ENCODE data around the gene COL3A1. TPM values are rescaled to one million over a fixed set of nuclear protein-coding genes. Genes with fewer than 3 reads are reported as not detected.

Gene COL3A1
- total and polyA plus RNA-seq, 2 of the 8 experiments (the other 6 are each of a cell fraction or from before 2014, with no cell fraction given), result 0.07 to 0.11 TPM

GRCh38 chr2:189013671-189014448, 39.7 kb downstream of the COL3A1 start:
- H3K9me3 ChIP-seq (ENCODE audit: insufficient read depth in 2 of 2, low read depth in 1 of 2, low read length in 1 of 2), result no peaks in the 10 kb centered on the region
- H4K20me1 ChIP-seq (replicated peaks in 1 of 2; ENCODE audit: control insufficient read depth in 1 of 2, insufficient read depth in 2 of 2, low read length in 2 of 2), result no peaks in the 10 kb centered on the region
- 87% methylated on average over 2 of the region's 2 CpGs; no CpG with 5 or more reads in 1 of the 2 experiments for WGBS, 2 experiments (ENCODE audit: extremely low coverage in 1 of 2, insufficient coverage in 1 of 2, insufficient read length in 1 of 2, insufficient replicate concordance in 2 of 2, low coverage in 1 of 2, low lambda C conversion rate in 2 of 2, missing lambda C conversion rate in 1 of 2)
- no peak overlapping the region for H4K5ac ChIP-seq (ENCODE audit: insufficient read length, low read depth, low read length)
- H3K14ac ChIP-seq (ENCODE audit: insufficient read length), result no peak overlapping the region
- H3K27ac ChIP-seq (ENCODE audit: low read depth, low read length), result no peak overlapping the region
- H3K4me2 ChIP-seq (ENCODE audit: insufficient read depth in 1 of 2, low read depth in 2 of 2, low read length in 2 of 2), result no peak overlapping the region
- H3K18ac ChIP-seq (ENCODE audit: extremely low read depth, low read length), result no peak overlapping the region
- H4K8ac ChIP-seq (ENCODE audit: extremely low read depth, insufficient read depth, low read length), result no peak overlapping the region
- H3K36me3 ChIP-seq (ENCODE audit: control insufficient read depth in 2 of 4, insufficient read depth in 4 of 4, low read length in 3 of 4), result no peaks in the 10 kb centered on the region
- H3K9ac ChIP-seq (replicated peaks in 1 of 4; ENCODE audit: extremely low read depth in 1 of 4, low read depth in 3 of 4, low read length in 3 of 4), result no peak overlapping the region
- no peak overlapping the region for H2BK12ac ChIP-seq (ENCODE audit: low read depth, low read length)
- CTCF ChIA-PET (ENCODE audit: partially characterized antibody), result interaction anchor here (0.6 to 1.6 kb wide), 5 partner anchors 8 to 30 kb away, joined by 3 to 6 read pairs (median 4); no protein-coding TSS in a partner anchor
- H2BK120ac ChIP-seq (replicated peaks; ENCODE audit: low read depth, low read length), result no peak overlapping the region
- H2BK20ac ChIP-seq (ENCODE audit: low read length), result no peak overlapping the region
- DNase-seq (ENCODE audit: low read depth in 1 of 2, low spot score in 2 of 2) (no peak), FAIRE-seq (no peak)
- H3K23me2 ChIP-seq (ENCODE audit: low read depth, low read length), result no peaks in the 10 kb centered on the region
- no peak overlapping the region; the same call in 1 of the 2 replicates for H2AFZ ChIP-seq (ENCODE audit: low read length)
- no peaks in the 10 kb centered on the region for H3K79me1 ChIP-seq (ENCODE audit: low read depth, low read length)
- H3K27me3 ChIP-seq (replicated peaks in 1 of 4; ENCODE audit: control insufficient read depth in 3 of 4, extremely low read depth in 1 of 4, insufficient read depth in 3 of 4, low read length in 3 of 4), result no peaks in the 10 kb centered on the region
- peaks cover 0 to 7% (median 0%) of the 10 kb centered on the region in 4 experiments; a peak in 2 of 7 replicates for H3K4me1 ChIP-seq (replicated peaks in 1 of 4; ENCODE audit: control insufficient read depth in 3 of 4, insufficient read depth in 4 of 4, low read length in 3 of 4)
- no peak overlapping the region for H4K91ac ChIP-seq (replicated peaks; ENCODE audit: insufficient read length, low read length)
- no peak overlapping the region for H2BK15ac ChIP-seq (ENCODE audit: low read length)
- H3K4ac ChIP-seq (replicated peaks; ENCODE audit: insufficient read length, low read depth, low read length), result no peak overlapping the region
- H3K56ac ChIP-seq (replicated peaks; ENCODE audit: insufficient read length, low read depth, low read length), result no peak overlapping the region
- no peaks in the 10 kb centered on the region for H3K79me2 ChIP-seq (ENCODE audit: control insufficient read depth in 1 of 2, insufficient read depth in 2 of 2, low read length in 2 of 2)
- H3K4me3 ChIP-seq (ENCODE audit: extremely low read depth in 1 of 4, insufficient read depth in 2 of 4, low read depth in 3 of 4, low read length in 4 of 4), result no peak overlapping the region
- POLR2A ChIA-PET (ENCODE audit: partially characterized antibody), result no interaction called here
- H3K23ac ChIP-seq (ENCODE audit: insufficient read length), result no peak overlapping the region
- H2AK5ac ChIP-seq (ENCODE audit: low read depth, low read length), result no peak overlapping the region
- no peak overlapping the region for H2BK5ac ChIP-seq (ENCODE audit: low read depth, low read length)
- TF ChIP-seq GABPA (IDR thresholded peaks at IDR 0.05; ENCODE audit: borderline replicate concordance, insufficient read depth, low read length) (no peak), SRF (IDR thresholded peaks at IDR 0.05; ENCODE audit: low read depth, low read length) (no peak), CHD2 (IDR thresholded peaks at IDR 0.05; ENCODE audit: low read length) (no peak), SP4 (IDR thresholded peaks at IDR 0.05; ENCODE audit: low read length) (no peak), POU5F1 (IDR thresholded peaks at IDR 0.05; ENCODE audit: low read depth, low read length) (no peak), JUN (IDR thresholded peaks at IDR 0.05; ENCODE audit: low read depth, low read length) (no peak), ZNF274 (IDR thresholded peaks at IDR 0.05; ENCODE audit: borderline replicate concordance, extremely low read depth, low read length) (no peak), KDM5A (IDR thresholded peaks at IDR 0.05; ENCODE audit: low read length) (no peak), PHF8 (conservative IDR thresholded peaks at IDR 0.05; ENCODE audit: low read depth, low read length) (no peak), SIX5 (IDR thresholded peaks at IDR 0.05; ENCODE audit: low read depth, low read length) (no peak)
- TF ChIP-seq, protein P1, sequence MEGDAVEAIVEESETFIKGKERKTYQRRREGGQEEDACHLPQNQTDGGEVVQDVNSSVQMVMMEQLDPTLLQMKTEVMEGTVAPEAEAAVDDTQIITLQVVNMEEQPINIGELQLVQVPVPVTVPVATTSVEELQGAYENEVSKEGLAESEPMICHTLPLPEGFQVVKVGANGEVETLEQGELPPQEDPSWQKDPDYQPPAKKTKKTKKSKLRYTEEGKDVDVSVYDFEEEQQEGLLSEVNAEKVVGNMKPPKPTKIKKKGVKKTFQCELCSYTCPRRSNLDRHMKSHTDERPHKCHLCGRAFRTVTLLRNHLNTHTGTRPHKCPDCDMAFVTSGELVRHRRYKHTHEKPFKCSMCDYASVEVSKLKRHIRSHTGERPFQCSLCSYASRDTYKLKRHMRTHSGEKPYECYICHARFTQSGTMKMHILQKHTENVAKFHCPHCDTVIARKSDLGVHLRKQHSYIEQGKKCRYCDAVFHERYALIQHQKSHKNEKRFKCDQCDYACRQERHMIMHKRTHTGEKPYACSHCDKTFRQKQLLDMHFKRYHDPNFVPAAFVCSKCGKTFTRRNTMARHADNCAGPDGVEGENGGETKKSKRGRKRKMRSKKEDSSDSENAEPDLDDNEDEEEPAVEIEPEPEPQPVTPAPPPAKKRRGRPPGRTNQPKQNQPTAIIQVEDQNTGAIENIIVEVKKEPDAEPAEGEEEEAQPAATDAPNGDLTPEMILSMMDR (IDR thresholded peaks at IDR 0.05; ENCODE audit: control extremely low read depth in 1 of 3, insufficient read depth in 1 of 3, low read depth in 1 of 3, low read length in 3 of 3), result no peak

All from H1 (cell line).